HG02610 (cell line): ENCODE data around the gene SLC12A7.
"Not testable (repeated sequence)": the region's sequence is repeated elsewhere in the genome, so short reads cannot be mapped to it uniquely, and the experiment has no call there.

ENCODE experiments used
- ATAC-seq: cut with Tn5 transposase; IDR thresholded peaks from one replicate; pipeline ENCODE4 v1.9.1; 2021; ENCODE audit warnings: mild to moderate bottlenecking, moderate library complexity; ENCODE audit not compliant: unreplicated experiment

SLC12A7 gene

GRCh38 chr5:1099926-1100663 lies 11.8 kb downstream of the SLC12A7 start:
- no peak for ATAC-seq

- no peak for ATAC-seq
Measured at GRCh38 chr5:1098986-1099597, 12.8 kb downstream of the SLC12A7 start.

- not testable (repeated sequence) for ATAC-seq
Measured at GRCh38 chr5:1097988-1098385, 13.9 kb downstream of the SLC12A7 start.

- no peak for ATAC-seq
Measured at GRCh38 chr5:1097381-1097987, 14.4 kb downstream of the SLC12A7 start.

GRCh38 chr5:1096838-1097237 lies 15.0 kb downstream of the SLC12A7 start:
- no peak for ATAC-seq

- no peak for ATAC-seq
Measured at GRCh38 chr5:1095990-1096363, 15.9 kb downstream of the SLC12A7 start.

- ATAC-seq: no peak
Measured at GRCh38 chr5:1095302-1095989, 16.4 kb downstream of the SLC12A7 start.

GRCh38 chr5:1094670-1095190 lies 17.1 kb downstream of the SLC12A7 start:
- ATAC-seq: no peak

- ATAC-seq: no peak
Measured at GRCh38 chr5:1093361-1093760, 18.5 kb downstream of the SLC12A7 start.

- ATAC-seq: no peak
Measured at GRCh38 chr5:1092122-1092521, 19.7 kb downstream of the SLC12A7 start.

- no peak for ATAC-seq
Measured at GRCh38 chr5:1091632-1092031, 20.2 kb downstream of the SLC12A7 start.

- ATAC-seq: no peak
Measured at GRCh38 chr5:1090538-1090937, 21.3 kb downstream of the SLC12A7 start.

GRCh38 chr5:1089621-1090040 lies 22.2 kb downstream of the SLC12A7 start:
- no peak for ATAC-seq

GRCh38 chr5:1089146-1089545 lies 22.7 kb downstream of the SLC12A7 start:
- no peak for ATAC-seq

- no peak for ATAC-seq
Measured at GRCh38 chr5:1088726-1089125, 23.1 kb downstream of the SLC12A7 start.

- no peak for ATAC-seq
Measured at GRCh38 chr5:1088031-1088430, 23.8 kb downstream of the SLC12A7 start.

- no peak for ATAC-seq
Measured at GRCh38 chr5:1087428-1087827, 24.4 kb downstream of the SLC12A7 start.

- ATAC-seq: no peak
Measured at GRCh38 chr5:1086871-1087270, 25.0 kb downstream of the SLC12A7 start.

- ATAC-seq: no peak
Measured at GRCh38 chr5:1086137-1086536, 25.7 kb downstream of the SLC12A7 start.

GRCh38 chr5:1085391-1085790 lies 26.5 kb downstream of the SLC12A7 start:
- no peak for ATAC-seq

- no peak for ATAC-seq
Measured at GRCh38 chr5:1083823-1084605, 27.8 kb downstream of the SLC12A7 start.
